Measurements from ENCODE around the gene RPS6KA2. TPM values are rescaled to one million over a fixed set of nuclear protein-coding genes. Genes with fewer than 3 reads are reported as not detected.
A peak's percentile ranks its signal among the peaks of the same experiment; 100 is the strongest.

The RPS6KA2 gene
- total RNA-seq, 1 donor from 2014 or later, result 168 TPM

DNA sequence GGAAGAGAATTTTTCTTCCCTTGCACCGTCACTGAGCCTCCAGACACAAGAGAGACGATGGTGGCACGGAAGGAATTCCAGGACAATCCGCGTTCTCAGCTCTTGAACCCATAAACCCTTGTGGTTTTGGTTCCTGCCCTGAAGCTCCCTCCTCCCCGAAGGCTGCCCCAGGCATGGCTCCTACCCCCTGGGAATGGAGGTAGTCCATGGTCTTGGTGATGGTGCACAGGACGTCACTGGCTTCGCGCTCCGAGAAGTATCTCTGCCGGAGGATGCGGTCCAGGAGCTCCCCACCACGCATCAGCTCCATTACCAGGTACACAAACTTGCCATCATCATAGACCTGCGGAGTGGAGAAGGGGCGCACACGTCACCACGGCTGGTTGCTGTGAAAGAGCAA is 196.8 kb downstream of the RPS6KA2 start:
- no peak for DNase-seq (ENCODE audit: low read depth in 2 of 2)

DNA sequence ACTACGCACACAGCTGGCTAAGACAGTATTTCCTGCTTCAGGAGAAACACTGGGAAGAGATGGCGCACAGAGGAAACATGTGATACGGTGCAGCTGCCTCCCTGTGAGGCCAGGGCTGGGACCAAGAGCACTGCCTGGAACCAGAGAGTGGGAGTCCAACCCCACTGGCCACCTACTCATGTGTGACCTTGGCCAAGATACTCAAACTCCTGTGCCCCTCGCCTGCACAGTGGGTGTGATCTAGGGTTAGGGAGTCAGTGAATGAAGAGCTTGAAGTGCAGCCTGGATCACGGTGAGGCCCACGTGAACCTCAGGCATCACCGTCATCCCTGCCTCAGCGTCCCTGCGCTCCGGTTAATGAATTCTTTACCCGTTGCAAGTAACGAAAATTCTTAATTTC is 202.6 kb downstream of the RPS6KA2 start:
- DNase-seq (ENCODE audit: low read depth in 2 of 2), result no peak

DNA sequence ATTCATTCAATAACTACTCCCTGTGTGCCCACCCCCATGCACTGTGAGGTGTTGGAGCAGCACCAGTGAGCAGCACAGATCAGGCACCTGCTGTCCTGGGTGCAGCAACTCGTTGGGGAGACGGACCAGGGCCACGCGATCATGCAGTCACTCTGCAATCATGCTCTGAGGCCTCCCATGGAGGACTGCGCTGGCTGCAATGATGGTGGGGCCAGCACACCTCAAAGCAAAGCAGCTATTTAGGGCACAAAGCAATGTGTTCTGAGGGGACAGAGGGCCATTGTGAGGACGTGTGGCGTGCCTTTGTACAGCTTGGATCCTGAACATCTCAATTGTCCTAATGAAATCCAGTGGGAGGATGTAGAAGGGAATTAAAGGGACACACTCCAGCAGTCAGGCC is 203.3 kb downstream of the RPS6KA2 start:
- no peak for DNase-seq (ENCODE audit: low read depth in 2 of 2)

DNA sequence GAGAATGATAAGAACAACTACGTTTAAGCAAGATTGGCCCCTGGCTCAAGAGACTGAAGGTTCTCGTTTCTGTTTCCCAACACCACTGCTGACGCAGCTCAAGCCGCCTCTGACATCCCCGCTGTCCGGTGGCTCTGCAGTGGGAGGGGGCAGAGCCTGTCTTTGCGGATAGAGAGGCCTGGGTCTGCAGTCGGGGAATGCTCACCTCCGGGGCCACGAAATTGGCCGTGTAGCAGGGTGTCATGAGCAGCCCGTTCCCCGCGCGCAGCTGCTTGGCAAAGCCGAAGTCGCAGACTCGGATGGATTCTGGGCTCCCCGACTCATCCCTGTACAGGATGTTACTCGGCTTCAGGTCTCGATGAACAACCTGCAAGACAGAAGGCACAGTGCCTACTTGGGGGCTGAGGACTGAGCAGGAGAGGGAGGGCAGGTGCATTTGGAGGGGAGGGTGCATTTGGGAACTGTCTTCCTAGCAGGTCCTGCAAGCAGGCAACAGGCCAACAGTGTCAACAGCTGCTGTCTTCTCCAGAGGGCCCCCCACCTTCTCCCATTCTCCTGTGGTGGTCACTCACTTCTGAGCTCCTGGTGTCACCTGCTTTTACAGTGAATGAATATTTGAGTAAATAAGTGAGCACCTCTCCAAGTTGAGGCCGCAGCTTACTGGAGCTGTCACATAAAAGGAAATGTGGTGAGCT is 203.9 kb downstream of the RPS6KA2 start:
- no peak for DNase-seq (ENCODE audit: low read depth in 2 of 2)

DNA sequence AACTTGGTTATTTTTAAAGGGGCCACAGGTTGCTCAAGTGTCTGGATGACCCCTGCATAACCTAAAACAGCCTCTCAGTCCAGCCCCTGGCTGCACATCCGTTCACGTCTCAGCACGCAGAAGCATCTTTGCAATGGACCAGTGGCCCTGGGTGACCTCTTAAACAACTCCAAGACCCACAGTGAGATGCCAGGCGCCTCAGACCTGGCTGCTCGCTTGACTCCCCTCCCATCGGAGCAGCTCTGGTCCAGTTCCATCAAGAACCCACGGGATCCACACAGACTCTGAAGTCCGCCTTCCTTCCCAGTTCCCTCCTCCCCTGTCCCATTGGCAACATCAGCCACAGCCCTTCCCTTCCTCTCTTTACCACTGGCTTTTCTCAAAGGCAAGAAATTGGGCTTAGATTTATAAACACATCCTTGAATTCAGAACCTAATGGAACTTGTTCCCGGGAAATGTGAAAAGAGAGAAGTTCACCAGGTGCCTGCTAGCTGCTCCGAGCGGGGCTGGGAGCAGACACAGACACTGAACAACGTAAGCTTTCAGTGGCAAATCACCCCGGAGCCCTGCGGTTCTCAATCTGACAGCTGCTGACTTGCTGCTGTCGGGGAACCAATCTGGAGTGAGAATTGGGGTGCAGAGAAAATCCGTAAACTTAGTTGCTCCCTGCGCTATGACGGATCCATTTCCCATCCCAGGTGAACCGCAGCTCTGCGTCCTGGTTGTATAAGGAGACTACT is 204.7 kb downstream of the RPS6KA2 start:
- DNase-seq (ENCODE audit: low read depth in 2 of 2), result no peak

DNA sequence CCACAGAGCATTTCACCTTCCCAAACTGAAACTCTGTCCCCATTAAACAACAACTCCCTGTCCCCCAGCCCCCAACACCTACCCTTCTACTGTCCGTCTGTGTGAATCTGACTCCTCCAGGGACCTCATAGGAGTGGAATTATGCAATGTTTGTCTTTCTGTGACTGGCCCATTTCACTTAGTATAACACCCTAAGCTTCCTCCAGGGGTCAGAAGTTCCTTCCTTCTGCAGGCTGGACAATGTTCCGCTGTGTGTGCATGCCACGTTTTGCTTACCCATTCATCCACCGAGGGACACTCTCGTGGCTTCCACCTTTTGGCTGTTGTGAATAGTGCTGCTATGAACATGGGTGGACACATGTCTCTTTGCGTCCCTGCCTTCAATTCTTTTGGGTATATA is 206.7 kb downstream of the RPS6KA2 start:
- peak; percentile 75 to 87 for DNase-seq (ENCODE audit: low read depth in 2 of 2)

DNA sequence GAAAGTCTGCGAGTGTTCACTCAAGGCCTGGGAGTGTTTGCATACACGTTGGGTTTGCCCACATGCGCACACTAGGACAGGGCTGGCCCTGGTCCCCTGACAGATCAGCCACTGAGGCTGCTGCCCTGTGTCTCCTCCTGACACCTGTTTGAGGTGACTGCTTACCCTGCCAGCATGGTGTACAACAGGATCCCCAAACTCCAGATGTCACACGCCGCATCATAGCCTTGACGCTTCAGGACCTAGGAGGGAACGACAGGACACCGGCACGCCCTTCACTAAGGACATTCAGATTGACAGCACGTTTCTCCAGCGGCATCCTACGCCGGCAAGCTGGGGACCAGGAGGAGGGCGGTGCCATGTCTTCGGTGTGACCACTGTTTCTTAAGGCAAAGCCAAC is 207.3 kb downstream of the RPS6KA2 start:
- no peak for DNase-seq (ENCODE audit: low read depth in 2 of 2)

DNA sequence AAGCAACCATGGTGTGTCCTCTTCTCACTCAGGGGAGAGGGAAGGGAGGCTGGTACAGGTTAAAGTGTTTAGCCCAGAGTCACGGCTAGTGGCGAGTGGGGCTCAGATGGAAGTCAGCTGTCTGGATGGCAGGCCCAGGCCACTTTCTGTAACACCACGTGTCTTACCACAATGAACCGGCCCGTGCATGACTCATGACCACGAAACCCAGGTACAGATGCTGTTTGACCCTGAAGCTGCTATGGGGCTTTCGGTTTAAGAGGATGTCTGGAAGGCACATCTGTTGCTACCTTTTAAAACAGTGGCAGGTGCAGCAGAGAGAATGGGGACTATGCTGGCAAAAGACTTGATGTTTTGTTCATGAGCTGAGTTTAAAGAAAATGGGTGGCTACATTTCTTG is 207.8 kb downstream of the RPS6KA2 start:
- no peak for DNase-seq (ENCODE audit: low read depth in 2 of 2)

DNA sequence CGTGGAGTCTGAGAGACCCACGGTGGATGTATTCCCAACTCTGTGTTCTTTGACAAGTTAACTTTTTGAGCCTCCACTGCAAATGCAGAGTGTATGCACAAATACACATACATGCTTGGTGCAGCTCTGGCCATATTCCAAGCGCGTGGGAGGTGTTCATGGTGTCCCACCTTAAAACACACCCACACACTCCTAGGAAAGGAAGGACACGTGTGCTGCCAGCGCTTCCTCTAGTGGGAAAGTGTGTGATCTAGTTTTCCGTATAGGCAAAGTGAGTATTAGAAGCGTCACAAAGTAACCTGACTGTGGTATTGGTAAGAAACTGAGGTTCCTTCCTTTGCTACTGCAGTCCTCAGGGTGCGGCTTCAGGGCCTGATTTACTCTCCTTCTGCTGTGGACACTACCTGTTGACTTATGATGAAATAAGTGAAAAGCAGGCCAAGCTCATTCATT is 208.3 kb downstream of the RPS6KA2 start:
- DNase-seq (ENCODE audit: low read depth in 2 of 2), result no peak

DNA sequence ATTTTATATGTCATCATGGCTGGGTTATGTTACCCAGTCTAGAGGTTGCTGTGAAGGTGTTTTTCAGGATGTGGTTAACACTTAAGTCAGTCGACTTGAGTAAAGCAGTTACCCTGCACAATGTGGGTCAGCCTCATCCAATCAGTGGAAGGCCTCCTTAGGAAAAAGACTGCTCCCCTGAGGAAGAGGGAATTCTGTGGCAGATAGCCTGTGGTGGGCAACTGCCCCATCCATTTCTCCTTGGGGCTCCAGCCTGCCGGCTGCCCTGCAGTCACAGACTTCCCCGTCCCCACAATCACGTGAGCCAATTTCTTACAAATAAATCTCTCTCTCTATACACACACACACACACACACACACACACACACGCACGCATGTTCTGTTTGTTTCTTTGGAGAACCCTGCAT is 209.8 kb downstream of the RPS6KA2 start:
- DNase-seq (ENCODE audit: low read depth in 2 of 2), result no peak

DNA sequence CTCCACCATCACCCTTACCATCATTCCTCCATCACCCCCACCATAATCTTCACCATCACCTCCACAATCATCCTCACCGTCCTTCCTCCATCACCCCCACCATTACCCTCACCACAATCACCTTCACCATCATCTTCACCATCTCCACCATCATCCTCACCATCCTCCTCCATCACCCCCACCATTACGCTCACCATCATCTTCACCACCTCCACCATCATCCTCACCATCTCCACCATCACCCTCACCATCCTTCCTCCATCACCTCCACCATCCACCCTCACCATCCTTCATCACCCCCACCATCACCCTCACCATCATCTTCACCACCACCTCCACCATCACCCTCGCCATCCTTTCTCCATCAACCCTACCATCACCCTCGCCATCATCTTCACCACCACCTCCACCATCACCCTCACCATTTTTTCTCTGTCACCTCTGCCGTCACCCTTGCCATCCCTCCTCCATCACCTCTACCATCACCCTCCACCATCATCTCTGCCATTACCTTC is 211.2 kb downstream of the RPS6KA2 start:
- DNase-seq (ENCODE audit: low read depth in 2 of 2), result no peak

DNA sequence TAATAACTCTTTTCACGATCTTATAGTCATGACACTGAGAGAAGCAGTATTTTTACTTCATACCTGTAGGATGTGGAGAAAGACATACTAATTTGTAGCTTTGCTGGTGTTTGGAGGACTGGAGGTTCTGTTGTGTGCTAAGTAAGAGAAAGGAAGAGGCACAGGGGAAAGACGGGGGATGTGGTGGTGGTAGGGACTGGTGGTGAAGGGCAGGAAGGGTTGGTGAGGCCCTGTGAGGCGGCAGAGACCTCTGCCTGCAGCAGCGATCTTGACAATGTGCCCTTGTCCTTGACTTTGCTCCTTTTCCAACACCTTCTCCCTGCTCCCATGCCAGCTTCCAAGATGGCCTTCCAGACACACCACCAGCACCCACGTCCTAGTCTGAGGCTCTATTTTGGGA is 211.7 kb downstream of the RPS6KA2 start:
- no peak for DNase-seq (ENCODE audit: low read depth in 2 of 2)

DNA sequence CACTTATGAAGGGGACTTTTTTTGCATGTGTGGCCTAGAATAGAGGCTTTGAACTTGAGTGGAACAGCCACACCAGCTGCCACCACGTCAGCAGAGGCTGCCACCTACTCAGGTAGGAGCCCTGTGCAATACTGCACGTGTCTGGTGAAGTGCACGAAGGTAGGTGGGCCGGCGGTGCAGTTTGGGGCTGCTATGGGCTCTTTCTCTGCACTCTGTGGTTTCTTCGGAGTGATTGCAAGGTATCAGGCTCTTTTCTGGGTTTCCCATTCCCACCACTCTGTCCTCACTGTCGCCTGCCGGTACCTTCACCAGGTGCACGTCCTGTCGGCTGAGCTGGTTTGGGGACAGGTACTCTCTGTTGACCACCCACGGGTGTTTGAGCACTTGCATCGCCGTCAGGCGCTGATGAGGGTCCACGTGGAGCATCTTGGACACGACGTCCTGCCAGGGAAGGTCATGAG is 213.5 kb downstream of the RPS6KA2 start:
- DNase-seq (ENCODE audit: low read depth in 2 of 2), result no peak

DNA sequence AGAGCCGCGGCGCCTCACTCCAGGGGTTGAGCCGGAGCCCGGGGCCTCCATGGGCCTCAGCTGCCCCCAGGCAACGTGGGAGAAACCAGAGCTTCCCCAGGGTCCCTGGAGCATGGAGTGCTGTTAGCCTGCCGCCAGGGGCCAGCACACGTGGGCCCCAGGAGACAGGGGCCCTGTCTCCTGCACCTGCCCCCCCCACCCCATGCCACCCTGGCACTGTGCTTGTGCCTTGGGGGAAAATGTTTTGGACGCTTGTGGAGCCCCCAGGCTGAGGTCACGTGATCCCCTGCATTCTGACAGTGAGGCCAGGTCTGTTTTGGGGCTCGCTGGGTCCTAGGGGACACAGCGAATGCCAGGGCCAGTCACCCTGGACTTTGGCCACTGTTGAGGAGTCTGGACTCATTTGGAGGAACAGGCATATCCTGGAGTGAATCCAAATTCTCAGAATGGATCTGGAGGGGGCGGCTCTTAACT is 214.1 kb downstream of the RPS6KA2 start:
- DNase-seq (ENCODE audit: low read depth in 2 of 2), result no peak

DNA sequence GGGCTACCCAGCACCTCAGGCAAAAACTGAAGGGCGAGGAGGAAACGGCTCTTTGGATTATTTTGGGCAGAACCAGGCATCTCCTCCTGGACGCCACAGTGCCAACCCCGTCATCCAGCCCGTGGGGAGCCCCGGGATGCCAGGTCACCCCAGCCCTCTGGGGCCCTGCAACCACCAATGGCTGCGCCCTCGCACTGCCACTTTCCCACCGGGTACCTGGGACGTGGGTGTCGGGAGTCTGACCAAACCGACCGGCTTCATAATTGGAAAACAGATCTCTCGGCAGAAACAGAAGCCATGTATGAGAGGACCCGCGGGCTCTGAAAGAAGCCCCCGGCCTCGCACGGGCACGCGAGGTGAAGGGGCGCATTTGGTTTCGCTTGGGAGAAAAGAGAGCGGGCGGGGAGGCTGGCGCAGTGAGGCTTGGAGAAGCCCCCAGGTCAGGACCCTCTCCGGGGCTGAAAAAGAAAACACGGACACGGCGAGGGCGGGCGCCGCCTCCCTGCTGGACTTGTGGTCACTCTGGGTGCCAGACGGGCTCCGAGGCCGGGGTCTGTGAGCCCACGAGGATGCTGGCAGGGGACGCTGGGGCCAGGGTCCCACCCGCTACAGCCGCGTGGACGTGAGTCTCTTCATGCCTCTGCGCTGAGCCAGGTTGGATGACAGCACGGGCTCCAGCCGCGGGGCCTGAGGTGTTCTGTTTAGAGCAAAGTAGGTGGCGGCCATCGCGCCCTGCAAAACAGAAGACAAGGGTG is 214.7 kb downstream of the RPS6KA2 start:
- no peak for DNase-seq (ENCODE audit: low read depth in 2 of 2)

DNA sequence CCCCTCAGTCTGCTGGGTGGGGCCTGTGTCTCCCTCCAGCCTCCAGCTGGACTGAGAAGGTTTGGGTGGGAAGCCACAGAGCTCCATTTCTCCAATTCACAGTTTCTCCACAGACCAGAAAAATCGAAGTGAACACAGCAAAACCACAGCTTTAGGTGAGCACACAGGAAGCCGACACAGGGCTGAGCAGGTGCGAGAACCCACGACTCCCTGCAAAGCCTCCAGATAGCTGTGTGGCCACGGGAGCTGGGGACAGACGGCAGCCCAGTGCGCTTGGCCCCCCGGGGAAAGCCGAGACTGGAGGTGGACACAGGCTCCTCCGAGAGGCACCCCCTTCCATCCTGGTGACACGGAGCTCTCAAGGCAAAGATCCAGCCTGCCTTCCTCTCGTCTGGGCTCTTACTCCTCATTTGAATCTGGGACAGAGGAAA is 215.3 kb downstream of the RPS6KA2 start:
- DNase-seq (ENCODE audit: low read depth in 2 of 2), result no peak

DNA sequence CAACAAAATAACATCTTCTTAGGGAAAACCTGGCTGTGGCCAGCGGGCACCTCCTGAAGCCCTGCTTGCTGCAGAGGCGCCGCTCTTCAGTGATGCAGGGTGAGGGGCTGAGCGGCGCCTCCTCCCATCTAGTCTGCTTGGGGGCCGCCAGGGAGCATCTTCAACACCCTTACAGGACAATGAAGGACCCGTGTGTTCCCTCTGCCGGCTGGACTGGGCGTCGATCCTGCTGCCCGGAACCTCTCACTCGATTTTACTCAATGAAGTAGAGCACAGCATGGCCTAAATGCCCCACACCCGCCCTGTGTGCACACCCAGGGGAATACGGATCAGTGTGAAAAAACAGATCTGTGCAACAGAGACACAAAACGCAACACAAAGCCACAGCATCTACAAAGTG is 215.8 kb downstream of the RPS6KA2 start:
- no peak for DNase-seq (ENCODE audit: low read depth in 2 of 2)

DNA sequence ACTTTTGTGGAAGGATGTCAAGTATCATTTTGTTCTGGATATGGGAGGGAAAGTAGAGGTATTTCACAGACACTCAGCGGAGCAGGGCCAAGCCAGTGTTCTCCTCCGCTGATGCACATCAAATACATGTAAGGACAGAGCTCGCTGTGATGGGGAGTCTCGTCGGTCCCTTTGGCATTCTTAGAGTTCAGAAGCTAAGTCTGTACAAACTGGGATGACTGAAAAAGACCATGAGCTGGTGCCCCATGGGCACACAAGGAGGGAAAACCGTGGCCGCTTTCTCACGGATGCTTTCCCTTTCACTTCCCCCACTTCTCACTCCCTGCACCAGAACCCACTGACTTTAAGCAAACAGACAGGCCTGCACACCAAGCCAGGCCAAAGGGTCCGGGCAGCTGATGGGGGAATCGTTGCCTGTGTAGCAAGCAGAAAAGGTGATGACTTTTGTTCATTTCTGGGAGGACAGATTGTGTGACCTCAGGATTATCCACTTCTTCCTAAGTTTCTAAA is 216.6 kb downstream of the RPS6KA2 start:
- no peak for DNase-seq (ENCODE audit: low read depth in 2 of 2)

DNA sequence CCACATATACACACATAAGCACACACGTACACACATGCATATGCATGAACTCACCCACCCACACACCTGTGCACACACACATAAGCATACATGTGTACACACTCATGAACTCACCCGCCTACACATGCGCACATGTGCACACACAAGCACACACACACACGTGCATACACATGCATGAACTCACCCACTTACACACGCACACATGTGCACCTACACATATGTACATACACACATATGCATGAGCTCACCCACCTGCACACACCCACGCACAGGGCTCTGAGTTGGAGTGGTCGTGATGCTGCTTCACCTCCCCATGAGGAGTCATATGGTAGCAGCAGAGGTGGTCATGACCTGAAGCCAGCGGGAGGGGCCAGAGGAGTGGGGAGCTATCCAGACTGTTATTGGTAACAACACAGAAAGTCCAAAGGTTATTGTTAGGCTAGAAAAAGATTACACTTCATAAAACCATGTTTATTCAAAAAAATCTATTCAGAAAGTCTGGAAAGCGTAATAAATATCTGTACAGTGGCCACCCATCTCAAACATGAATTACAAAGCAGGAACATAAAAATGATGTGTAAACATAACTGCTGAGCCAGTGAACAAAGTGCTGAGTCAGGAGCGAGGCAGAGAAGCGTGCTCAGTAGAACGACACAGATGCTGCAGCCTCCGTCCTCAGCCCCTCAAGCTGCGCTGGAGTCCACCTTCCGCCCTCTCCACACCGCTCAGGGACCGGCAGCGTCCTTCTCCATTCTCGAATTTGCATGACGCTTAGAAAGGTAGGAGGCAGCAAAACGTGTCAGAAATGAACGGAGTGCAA is 217.9 kb downstream of the RPS6KA2 start:
- no peak for DNase-seq (ENCODE audit: low read depth in 2 of 2)

DNA sequence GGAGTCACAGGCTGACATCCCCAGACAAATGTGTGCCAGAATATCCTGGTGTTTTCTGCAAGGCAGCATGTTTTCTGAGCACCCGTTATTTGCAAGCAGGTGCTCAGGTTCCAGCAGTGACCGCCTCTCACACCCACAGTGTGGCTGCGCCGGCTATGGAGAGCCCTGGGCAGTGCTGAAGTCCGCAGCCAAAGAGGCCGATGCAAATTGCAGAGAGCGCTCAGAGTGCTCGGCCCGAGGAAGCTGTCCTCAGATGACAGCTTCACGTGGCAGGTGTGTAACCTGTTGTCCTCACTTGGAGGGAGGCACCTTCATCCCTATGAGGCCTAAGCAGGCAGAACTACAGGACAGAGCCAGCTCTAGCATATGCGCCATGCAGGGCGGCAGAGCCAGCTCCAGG is 220.9 kb downstream of the RPS6KA2 start:
- no peak for DNase-seq (ENCODE audit: low read depth in 2 of 2)

DNA sequence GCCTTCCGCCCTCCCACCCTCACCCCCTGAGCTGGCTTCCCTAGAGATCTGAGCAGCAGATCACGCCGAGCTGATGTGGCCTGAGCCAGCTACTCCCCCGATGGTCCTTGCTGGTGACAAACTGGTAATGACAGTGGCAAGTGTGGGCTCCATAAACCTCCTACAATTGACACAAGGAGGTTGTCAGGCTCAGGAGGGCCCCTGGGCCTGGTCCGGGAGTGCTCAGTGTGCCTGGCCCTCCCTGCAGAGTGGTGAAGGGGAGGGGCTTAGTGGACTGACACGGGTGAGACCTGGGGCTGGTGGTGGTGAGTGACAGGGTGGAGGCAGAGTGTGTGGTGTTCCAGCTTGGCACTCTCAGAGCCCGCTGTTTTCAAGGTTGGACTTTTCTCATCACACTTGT is 221.7 kb downstream of the RPS6KA2 start:
- DNase-seq (ENCODE audit: low read depth in 2 of 2), result no peak
